Neural progenitor cell (in vitro differentiated cells): ENCODE data around the gene TDO2. TPM values are rescaled to one million over a fixed set of nuclear protein-coding genes. Genes with fewer than 3 reads are reported as not detected.
A peak's percentile ranks its signal among the peaks of the same experiment; 100 is the strongest.
"Not testable (repeated sequence)": the region's sequence is repeated elsewhere in the genome, so short reads cannot be mapped to it uniquely, and the experiment has no call there.

Source experiments
- DNase-seq: peaks from one replicate; pipeline ENCODE4 v3.0.0-alpha.2; 2016; ENCODE audit warnings: low spot score
- H2AFZ ChIP-seq: fragments of 200-600 bp; sonication (generic); replicated peaks from 2 replicates; pipeline ENCODE4 v1.6.1; 2016; ENCODE audit warnings: antibody characterized with exemption
- H3F3A ChIP-seq: fragments of 200-600 bp; sonication (generic); 2 replicates; pipeline ENCODE4 v1.6.1; 2016; ENCODE audit warnings: antibody characterized with exemption, low read depth
- H3K27ac ChIP-seq: fragments of 200-600 bp; sonication (generic); 2 replicates; pipeline ENCODE4 v1.5.1; 2016; ENCODE audit warnings: mild to moderate bottlenecking
- H3K27me3 ChIP-seq: fragments of 200-600 bp; sonication (generic); 2 replicates; pipeline ENCODE4 v1.6.1; 2016; ENCODE audit warnings: mild to moderate bottlenecking, moderate library complexity
- H3K36me3 ChIP-seq: fragments of 200-600 bp; sonication (generic); 2 replicates; pipeline ENCODE4 v1.5.1; 2016
- H3K4me1 ChIP-seq: fragments of 200-600 bp; sonication (generic); 2 replicates; pipeline ENCODE4 v1.6.1; 2016; ENCODE audit warnings: mixed run types
- H3K4me2 ChIP-seq: fragments of 200-600 bp; sonication (generic); 2 replicates; pipeline ENCODE4 v1.6.1; 2016
- H3K4me3 ChIP-seq: fragments of 200-600 bp; sonication (generic); 2 replicates; pipeline ENCODE4 v1.5.1; 2016
- H3K79me2 ChIP-seq: fragments of 200-600 bp; sonication (generic); 2 replicates; pipeline ENCODE4 v1.6.1; 2016; ENCODE audit warnings: low read depth
- H3K9ac ChIP-seq: fragments of 200-600 bp; sonication (generic); 2 replicates; pipeline ENCODE4 v1.6.1; 2016
- H3K9me3 ChIP-seq: fragments of 200-600 bp; sonication (generic); 2 replicates; pipeline ENCODE4 v1.5.1; 2016; ENCODE audit warnings: low read depth
- H4K20me1 ChIP-seq: fragments of 200-600 bp; sonication (generic); 2 replicates; pipeline ENCODE4 v1.6.1; 2016; ENCODE audit warnings: low read depth
- H3K27ac Mint-ChIP-seq: 3 replicates; pipeline ENCODE4 v1.8.0; 2021; ENCODE audit warnings: mixed read lengths
- H3K27me3 Mint-ChIP-seq: 2 replicates; pipeline ENCODE4 v1.8.0; 2022; ENCODE audit warnings: low read depth, mild to moderate bottlenecking, inconsistent platforms, moderate library complexity, mixed read lengths; ENCODE audit not compliant: insufficient read depth
- H3K36me3 Mint-ChIP-seq: 3 replicates; pipeline ENCODE4 v1.8.0; 2021; ENCODE audit warnings: mixed read lengths
- H3K4me1 Mint-ChIP-seq: 3 replicates; pipeline ENCODE4 v1.8.0; 2021; ENCODE audit warnings: mixed read lengths
- H3K4me3 Mint-ChIP-seq: 3 replicates; pipeline ENCODE4 v1.8.0; 2021; ENCODE audit warnings: mild to moderate bottlenecking, moderate library complexity, mixed read lengths
- H3K9me3 Mint-ChIP-seq: 3 replicates; pipeline ENCODE4 v1.8.0; 2020; ENCODE audit warnings: mixed read lengths
- CTCF ChIP-seq: fragments of 200-600 bp; sonication (generic); IDR thresholded peaks from 2 replicates; pipeline ENCODE4 v1.5.1; 2017; ENCODE audit warnings: antibody characterized with exemption, mild to moderate bottlenecking
- EZH2 ChIP-seq: fragments of 200-600 bp; sonication (generic); IDR thresholded peaks from 2 replicates; pipeline ENCODE4 v1.6.1; 2017; ENCODE audit warnings: antibody characterized with exemption, mild to moderate bottlenecking, moderate library complexity
- EZH2phosphoT487 ChIP-seq: fragments of 200-600 bp; sonication (generic); IDR thresholded peaks from 2 replicates; pipeline ENCODE4 v1.6.1; 2017; ENCODE audit warnings: antibody characterized with exemption
- total RNA-seq: library from RNA; depleted of rRNA; stranded (reverse); fragments of >200 nt; gene quantifications from 2 replicates; pipeline ENCODE4 v1.2.3, GENCODE V29; 2015; ENCODE audit warnings: low replicate concordance

Gene TDO2
- total RNA-seq, 1 donor from 2014 or later: not detected

GRCh38 chr4:155889946-155890345 lies 13.6 kb upstream of the TDO2 start:
- Histone ChIP-seq H3K4me2 (no peak overlapping the region), H3K9ac (no peak overlapping the region), H3K4me1 (no peaks in the 10 kb centered on the region), H3K79me2 (no peaks in the 10 kb centered on the region), H3K4me3 (no peak overlapping the region), H3K27ac (no peak overlapping the region), H3K27me3 (no peaks in the 10 kb centered on the region), H3K36me3 (no peaks in the 10 kb centered on the region), H4K20me1 (no peaks in the 10 kb centered on the region), H2AFZ (no peak overlapping the region), H3F3A (no peaks in the 10 kb centered on the region), H3K9me3 (no peaks in the 10 kb centered on the region)
- Mint-ChIP-seq H3K4me3 (no peak overlapping the region), H3K9me3 (peaks cover 14% of the 10 kb centered on the region), H3K36me3 (peaks cover 3% of the 10 kb centered on the region), H3K27me3 (no peaks in the 10 kb centered on the region), H3K27ac (no peak overlapping the region), H3K4me1 (no peaks in the 10 kb centered on the region)
- no peak for TF ChIP-seq EZH2phosphoT487
- DNase-seq: no peak

- Mint-ChIP-seq H3K4me3 (no peak overlapping the region), H3K27ac (no peak overlapping the region), H3K9me3 (peaks cover 14% of the 10 kb centered on the region), H3K27me3 (peaks cover 2% of the 10 kb centered on the region), H3K4me1 (no peaks in the 10 kb centered on the region), H3K36me3 (peaks cover 3% of the 10 kb centered on the region)
- Histone ChIP-seq H3K36me3 (no peaks in the 10 kb centered on the region), H3K4me3 (no peak overlapping the region), H3K4me1 (no peaks in the 10 kb centered on the region), H3K9me3 (no peaks in the 10 kb centered on the region), H3K4me2 (no peak overlapping the region), H3K27me3 (no peaks in the 10 kb centered on the region), H3F3A (no peaks in the 10 kb centered on the region), H4K20me1 (no peaks in the 10 kb centered on the region), H3K79me2 (no peaks in the 10 kb centered on the region), H3K27ac (no peak overlapping the region), H2AFZ (no peak overlapping the region), H3K9ac (no peak overlapping the region)
- TF ChIP-seq EZH2phosphoT487: no peak
- no peak for TF ChIP-seq CTCF
- no peak for TF ChIP-seq EZH2
- no peak for DNase-seq
These were observed 12.4 kb upstream of the TDO2 start for GRCh38 chr4:155891058-155891457.

- DNase-seq: not testable (repeated sequence)
These were observed 5.1 kb upstream of the TDO2 start for GRCh38 chr4:155898371-155898770.

GRCh38 chr4:155899891-155900290 lies 3.6 kb upstream of the TDO2 start:
- no peaks in the 10 kb centered on the region for H3K36me3 ChIP-seq
- no peak overlapping the region for H3K4me2 ChIP-seq
- no peaks in the 10 kb centered on the region for H3K27me3 ChIP-seq
- H3K27me3 Mint-ChIP-seq: peaks cover 2% of the 10 kb centered on the region
- H2AFZ ChIP-seq: peak overlapping the region; percentile 43
- no peak overlapping the region for H3K27ac Mint-ChIP-seq
- H3K36me3 Mint-ChIP-seq: no peaks in the 10 kb centered on the region
- peaks cover 10% of the 10 kb centered on the region for H3K4me1 Mint-ChIP-seq
- no peak for TF ChIP-seq EZH2phosphoT487
- TF ChIP-seq CTCF: no peak
- no peak for TF ChIP-seq EZH2
- no peak overlapping the region for H3K27ac ChIP-seq
- no peaks in the 10 kb centered on the region for H3K79me2 ChIP-seq
- H3K9ac ChIP-seq: no peak overlapping the region
- H3K9me3 ChIP-seq: no peaks in the 10 kb centered on the region
- no peak for DNase-seq
- no peaks in the 10 kb centered on the region for H3K4me1 ChIP-seq
- H3F3A ChIP-seq: no peaks in the 10 kb centered on the region
- H3K4me3 ChIP-seq: no peak overlapping the region
- H4K20me1 ChIP-seq: no peaks in the 10 kb centered on the region
- no peak overlapping the region for H3K4me3 Mint-ChIP-seq
- H3K9me3 Mint-ChIP-seq: peaks cover 9% of the 10 kb centered on the region

More at GRCh38 chr4:155898371-155898770, 5.1 kb upstream of the TDO2 start:
- H3K4me3 ChIP-seq, H3K4me1 ChIP-seq, H3K27me3 ChIP-seq, H3K4me2 ChIP-seq, H3K36me3 Mint-ChIP-seq, H3K9me3 Mint-ChIP-seq, H3F3A ChIP-seq, H3K27me3 Mint-ChIP-seq, H2AFZ ChIP-seq, H3K79me2 ChIP-seq, H3K4me3 Mint-ChIP-seq, H4K20me1 ChIP-seq, H3K27ac ChIP-seq, H3K9me3 ChIP-seq, H3K4me1 Mint-ChIP-seq, H3K27ac Mint-ChIP-seq, H3K9ac ChIP-seq, H3K36me3 ChIP-seq: not testable (repeated sequence)
